Measurements from ENCODE around the gene P2RY13.

DNA sequence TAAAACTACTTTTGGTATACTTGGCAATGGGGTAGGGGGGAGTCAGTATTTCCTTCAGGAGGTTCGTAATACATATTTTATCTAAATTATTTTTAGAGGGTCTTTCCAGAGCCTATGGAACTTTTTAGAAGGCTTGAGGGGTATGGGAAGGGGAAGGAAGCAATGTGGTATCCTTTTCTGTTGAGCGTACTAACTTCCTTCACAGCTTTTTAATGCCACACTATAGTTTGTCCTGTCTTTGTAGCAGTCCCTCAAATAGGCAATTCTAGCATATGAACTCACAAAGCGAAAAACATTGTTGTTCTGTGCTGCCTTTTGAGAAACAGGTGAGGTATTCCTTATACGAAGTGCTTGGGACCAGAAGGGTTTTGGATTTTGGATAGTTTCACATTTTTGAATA lies 22.3 kb upstream of the P2RY13 start:
- TF ChIP-seq, protein P1, sequence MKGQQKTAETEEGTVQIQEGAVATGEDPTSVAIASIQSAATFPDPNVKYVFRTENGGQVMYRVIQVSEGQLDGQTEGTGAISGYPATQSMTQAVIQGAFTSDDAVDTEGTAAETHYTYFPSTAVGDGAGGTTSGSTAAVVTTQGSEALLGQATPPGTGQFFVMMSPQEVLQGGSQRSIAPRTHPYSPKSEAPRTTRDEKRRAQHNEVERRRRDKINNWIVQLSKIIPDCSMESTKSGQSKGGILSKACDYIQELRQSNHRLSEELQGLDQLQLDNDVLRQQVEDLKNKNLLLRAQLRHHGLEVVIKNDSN (IDR thresholded peaks at IDR 0.05): no peak
- TF ChIP-seq NFIC (IDR thresholded peaks at IDR 0.05): no peak
